KMS-11 (cell line): ENCODE results near the gene PEX3.
A peak's percentile ranks its signal among the peaks of the same experiment; 100 is the strongest.

ENCODE experiments used
- H2AFZ ChIP-seq: fragments of 200-600 bp; sonication (generic); 2 replicates; pipeline ENCODE4 v1.6.1; 2016; ENCODE audit warnings: antibody characterized with exemption, mixed run types, low read depth
- H3K27ac ChIP-seq: fragments of 200-600 bp; sonication (generic); 2 replicates; pipeline ENCODE4 v1.6.1; 2016; ENCODE audit warnings: mild to moderate bottlenecking, mixed run types
- H3K27me3 ChIP-seq: fragments of 200-600 bp; sonication (generic); 2 replicates; pipeline ENCODE4 v1.6.1; 2017; ENCODE audit warnings: mild to moderate bottlenecking, low read depth, mixed run types, moderate library complexity; ENCODE audit not compliant: insufficient read depth
- H3K36me3 ChIP-seq: fragments of 200-600 bp; sonication (generic); 2 replicates; pipeline ENCODE4 v1.6.1; 2017; ENCODE audit warnings: mild to moderate bottlenecking, mixed run types; ENCODE audit not compliant: insufficient read depth
- H3K4me1 ChIP-seq: fragments of 200-600 bp; sonication (generic); 2 replicates; pipeline ENCODE4 v1.6.1; 2016; ENCODE audit warnings: mild to moderate bottlenecking, low read depth, mixed run types; ENCODE audit not compliant: poor library complexity, severe bottlenecking
- H3K4me2 ChIP-seq: fragments of 200-600 bp; sonication (generic); 2 replicates; pipeline ENCODE4 v1.7.0; 2016; ENCODE audit warnings: mild to moderate bottlenecking, mixed run types
- H3K4me3 ChIP-seq: fragments of 200-600 bp; sonication (generic); IDR thresholded peaks from 2 replicates; pipeline ENCODE4 v1.6.1; 2017; ENCODE audit warnings: low read depth, low read length, mixed read lengths; ENCODE audit not compliant: insufficient read depth
- H3K79me2 ChIP-seq: fragments of 200-600 bp; sonication (generic); 2 replicates; pipeline ENCODE4 v1.6.1; 2016; ENCODE audit warnings: low read depth, mixed run types; ENCODE audit not compliant: insufficient read depth
- H3K9ac ChIP-seq: fragments of 200-600 bp; sonication (generic); 2 replicates; pipeline ENCODE4 v1.6.1; 2016; ENCODE audit warnings: mild to moderate bottlenecking, mixed run types
- H4K20me1 ChIP-seq: fragments of 200-600 bp; sonication (generic); 2 replicates; pipeline ENCODE4 v1.6.1; 2016; ENCODE audit warnings: mild to moderate bottlenecking, mixed run types; ENCODE audit not compliant: insufficient read depth
- TF ChIP-seq, protein P1 (sequence below): fragments of 200-600 bp; sonication (generic); conservative IDR thresholded peaks from 2 replicates; pipeline ENCODE4 v1.6.1; 2017; ENCODE audit warnings: low read depth, mild to moderate bottlenecking, antibody characterized with exemption, low read length, moderate library complexity, mixed read lengths

Gene PEX3

DNA sequence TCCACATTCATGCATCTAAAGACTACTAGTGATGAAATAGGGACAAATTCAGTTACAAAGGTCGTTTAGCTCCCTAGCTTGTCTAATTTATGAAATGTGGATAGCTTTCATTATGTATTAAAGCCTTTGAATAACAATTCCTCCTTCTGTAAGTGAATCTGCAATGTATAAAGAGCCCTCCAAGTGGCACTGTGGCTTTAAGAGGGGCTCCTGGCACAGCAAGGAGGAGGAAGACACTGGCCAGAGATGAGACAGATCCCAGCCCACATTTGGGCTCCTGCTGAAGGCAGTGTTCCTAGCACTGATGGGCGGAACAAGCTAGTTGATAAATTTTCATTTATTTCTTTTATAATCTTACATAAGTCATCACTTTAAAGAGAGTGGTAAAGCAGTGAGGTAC lies 78.5 kb downstream of the PEX3 start:
- no peaks in the 10 kb centered on the region for H4K20me1 ChIP-seq
- H3K27me3 ChIP-seq = no peaks in the 10 kb centered on the region
- H3K4me3 ChIP-seq = no peak overlapping the region
- H3K4me2 ChIP-seq = peak overlapping the region; percentile 25
- H3K4me1 ChIP-seq = peaks cover 13% of the 10 kb centered on the region
- TF ChIP-seq, protein P1, sequence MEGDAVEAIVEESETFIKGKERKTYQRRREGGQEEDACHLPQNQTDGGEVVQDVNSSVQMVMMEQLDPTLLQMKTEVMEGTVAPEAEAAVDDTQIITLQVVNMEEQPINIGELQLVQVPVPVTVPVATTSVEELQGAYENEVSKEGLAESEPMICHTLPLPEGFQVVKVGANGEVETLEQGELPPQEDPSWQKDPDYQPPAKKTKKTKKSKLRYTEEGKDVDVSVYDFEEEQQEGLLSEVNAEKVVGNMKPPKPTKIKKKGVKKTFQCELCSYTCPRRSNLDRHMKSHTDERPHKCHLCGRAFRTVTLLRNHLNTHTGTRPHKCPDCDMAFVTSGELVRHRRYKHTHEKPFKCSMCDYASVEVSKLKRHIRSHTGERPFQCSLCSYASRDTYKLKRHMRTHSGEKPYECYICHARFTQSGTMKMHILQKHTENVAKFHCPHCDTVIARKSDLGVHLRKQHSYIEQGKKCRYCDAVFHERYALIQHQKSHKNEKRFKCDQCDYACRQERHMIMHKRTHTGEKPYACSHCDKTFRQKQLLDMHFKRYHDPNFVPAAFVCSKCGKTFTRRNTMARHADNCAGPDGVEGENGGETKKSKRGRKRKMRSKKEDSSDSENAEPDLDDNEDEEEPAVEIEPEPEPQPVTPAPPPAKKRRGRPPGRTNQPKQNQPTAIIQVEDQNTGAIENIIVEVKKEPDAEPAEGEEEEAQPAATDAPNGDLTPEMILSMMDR = 0 out of 2 replicates have a peak, but pooled peaks have one; percentile 14
- no peak overlapping the region for H3K9ac ChIP-seq
- H3K27ac ChIP-seq = no peak overlapping the region
- H3K79me2 ChIP-seq = no peaks in the 10 kb centered on the region
- no peak overlapping the region for H2AFZ ChIP-seq
- no peaks in the 10 kb centered on the region for H3K36me3 ChIP-seq

DNA sequence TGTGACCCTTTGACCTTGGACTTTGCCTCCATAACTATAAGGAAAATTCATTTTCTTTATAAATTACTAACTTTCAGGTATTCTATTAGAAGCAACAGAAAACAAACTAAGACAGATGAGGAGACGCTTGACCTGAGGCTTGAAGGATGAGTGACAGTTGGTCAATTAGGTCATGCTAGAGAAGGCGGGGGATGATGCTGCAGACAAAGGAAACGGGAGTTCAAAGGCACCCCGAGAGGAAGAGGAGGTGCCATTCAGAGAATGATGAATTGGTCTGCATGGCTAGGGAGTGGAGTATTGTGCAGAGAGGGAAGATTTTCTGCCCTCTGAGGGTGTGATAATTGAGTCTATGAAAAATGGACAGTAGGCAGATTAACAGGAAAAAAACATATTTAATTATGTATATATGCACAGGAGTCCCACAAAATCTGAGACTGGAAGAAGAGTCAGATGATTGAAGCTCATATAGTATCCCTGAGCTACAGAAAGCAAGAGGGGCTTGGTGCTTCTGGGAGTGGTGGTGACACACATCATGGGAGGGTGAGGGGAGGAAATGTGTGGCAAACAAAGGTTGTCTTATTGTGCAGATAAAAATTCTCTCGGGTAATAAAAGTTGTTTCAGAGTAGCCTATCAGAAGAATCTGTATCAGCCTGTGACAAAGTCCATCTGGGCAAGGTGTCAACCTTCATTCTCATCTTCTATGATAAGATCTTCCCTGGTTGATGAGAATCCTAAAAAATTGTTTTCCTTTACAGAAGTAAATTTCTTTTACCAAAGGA lies 81.3 kb downstream of the PEX3 start:
- no peaks in the 10 kb centered on the region for H3K27me3 ChIP-seq
- H3K9ac ChIP-seq = no peak overlapping the region
- H3K4me1 ChIP-seq = peaks cover 17% of the 10 kb centered on the region
- no peaks in the 10 kb centered on the region for H3K79me2 ChIP-seq
- H2AFZ ChIP-seq = no peak overlapping the region
- H4K20me1 ChIP-seq = no peaks in the 10 kb centered on the region
- H3K4me3 ChIP-seq = no peak overlapping the region
- TF ChIP-seq, protein P1 = no peak
- no peaks in the 10 kb centered on the region for H3K36me3 ChIP-seq
- H3K27ac ChIP-seq = no peak overlapping the region
- no peak overlapping the region for H3K4me2 ChIP-seq

DNA sequence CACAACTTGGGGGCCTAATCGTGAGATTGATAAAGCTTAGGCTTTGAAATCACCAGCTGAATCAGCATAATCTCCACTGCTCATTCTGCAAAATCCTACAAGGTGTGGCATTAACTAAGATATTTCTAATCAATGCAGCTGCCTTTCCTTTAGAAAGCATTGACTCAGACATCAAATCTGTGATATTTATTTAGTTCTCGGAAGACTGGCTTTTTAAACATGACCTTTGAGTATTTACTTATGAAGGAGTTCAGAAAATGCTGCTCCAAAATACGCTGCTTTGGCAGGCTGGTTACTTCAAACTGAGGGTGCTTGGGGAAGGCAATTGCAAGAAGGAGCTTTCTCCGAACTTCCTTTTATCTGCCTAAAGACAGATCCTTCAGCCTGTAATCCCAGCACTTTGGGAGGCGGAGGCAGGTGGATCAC lies 84.6 kb downstream of the PEX3 start:
- no peak overlapping the region for H3K4me3 ChIP-seq
- no peaks in the 10 kb centered on the region for H4K20me1 ChIP-seq
- H3K4me1 ChIP-seq = peaks cover 4% of the 10 kb centered on the region
- no peaks in the 10 kb centered on the region for H3K36me3 ChIP-seq
- no peaks in the 10 kb centered on the region for H3K27me3 ChIP-seq
- H3K79me2 ChIP-seq = no peaks in the 10 kb centered on the region
- no peak overlapping the region for H3K4me2 ChIP-seq
- no peak overlapping the region for H2AFZ ChIP-seq
- TF ChIP-seq, protein P1 = no peak
- no peak overlapping the region for H3K27ac ChIP-seq
- no peak overlapping the region for H3K9ac ChIP-seq

DNA sequence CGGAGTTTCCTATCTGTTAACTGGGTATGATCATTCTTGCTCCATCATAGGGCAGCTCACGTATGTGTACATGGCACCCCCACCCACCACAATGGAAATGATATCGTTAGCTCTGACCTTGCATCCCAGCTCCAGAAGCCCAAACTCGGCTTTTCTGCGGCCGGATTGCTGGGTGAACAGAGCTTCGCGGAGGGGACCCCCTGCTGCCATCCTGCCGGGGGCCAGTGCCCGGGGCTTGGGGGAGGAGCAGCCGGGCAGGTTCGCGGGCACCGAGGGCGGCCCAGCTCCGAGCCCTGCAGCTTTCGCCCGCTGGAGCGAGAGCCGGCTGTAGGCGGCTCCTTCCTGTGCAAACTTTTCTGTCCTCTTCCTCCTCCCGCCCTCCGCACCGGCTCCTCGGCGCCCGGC lies 85.9 kb downstream of the PEX3 start:
- Histone ChIP-seq H3K4me1 (peaks cover 4% of the 10 kb centered on the region), H3K27me3 (no peaks in the 10 kb centered on the region), H3K79me2 (no peaks in the 10 kb centered on the region), H4K20me1 (no peaks in the 10 kb centered on the region), H3K9ac (peak overlapping the region; percentile 46; the same call in 1 of the 2 replicates), H3K4me3 (no peak overlapping the region), H3K36me3 (no peaks in the 10 kb centered on the region), H3K27ac (peak overlapping the region; percentile 51), H3K4me2 (peak overlapping the region; percentile 70), H2AFZ (peak overlapping the region; percentile 92)
- TF ChIP-seq, protein P1 = no peak
